HepG2 (cell line): ENCODE results near the gene MTFR1L. TPM values are rescaled to one million over a fixed set of nuclear protein-coding genes. Genes with fewer than 3 reads are reported as not detected.
A peak's percentile ranks its signal among the peaks of the same experiment; 100 is the strongest.

ENCODE experiments used
- CCAR2 ChIP-seq: fragments of 200-400 bp; formaldehyde crosslinking; optimal IDR thresholded peaks from 2 replicates; pipeline ENCODE3; 2018; ENCODE audit warnings: low read depth, mild to moderate bottlenecking, low read length, moderate library complexity
- CHCHD3 ChIP-seq: sonication (generic); formaldehyde crosslinking; IDR thresholded peaks from 2 replicates; pipeline ENCODE4 v1.8.0; 2022; ENCODE audit warnings: mild to moderate bottlenecking, missing genetic modification reagents, moderate library complexity
- ELK4 ChIP-seq: sonication (generic); formaldehyde crosslinking; IDR thresholded peaks from 2 replicates; pipeline ENCODE4 v1.9.0; 2021; ENCODE audit warnings: missing genetic modification reagents, borderline replicate concordance
- HMG20A ChIP-seq: IDR thresholded peaks from 2 replicates; pipeline ENCODE4 v1.6.1; 2016; ENCODE audit warnings: borderline replicate concordance
- IRF9 ChIP-seq: sonication (generic); formaldehyde crosslinking; IDR thresholded peaks from 2 replicates; pipeline ENCODE4 v1.8.0; 2022; ENCODE audit warnings: missing genetic modification reagents, mild to moderate bottlenecking, borderline replicate concordance
- JARID2 ChIP-seq: sonication (generic); formaldehyde crosslinking; IDR thresholded peaks from 2 replicates; pipeline ENCODE4 v1.8.1; 2023; ENCODE audit warnings: missing genetic modification reagents, inconsistent platforms; ENCODE audit not compliant: insufficient replicate concordance
- KLF9 ChIP-seq: IDR thresholded peaks from 2 replicates; pipeline ENCODE4 v1.6.1; 2016; ENCODE audit warnings: low read depth
- MBNL3 ChIP-seq: fragments of 250-450 bp; sonication (Bioruptor Pico); conservative IDR thresholded peaks from 2 replicates; pipeline ENCODE4 v1.8.0; 2022; ENCODE audit warnings: mild to moderate bottlenecking, inconsistent platforms
- MXD1 ChIP-seq: sonication (generic); formaldehyde crosslinking; IDR thresholded peaks from 2 replicates; pipeline ENCODE4 v1.4.0; 2020; ENCODE audit warnings: mild to moderate bottlenecking, missing genetic modification reagents
- MYNN ChIP-seq: sonication (generic); formaldehyde crosslinking; IDR thresholded peaks from 2 replicates; pipeline ENCODE4 v1.4.0; 2020; ENCODE audit warnings: mild to moderate bottlenecking, low read depth, missing genetic modification reagents
- REL ChIP-seq: sonication (generic); formaldehyde crosslinking; conservative IDR thresholded peaks from 2 replicates; pipeline ENCODE4 v1.8.0; 2022; ENCODE audit warnings: mild to moderate bottlenecking, missing genetic modification reagents, moderate library complexity
- RFX3 ChIP-seq: IDR thresholded peaks from 2 replicates; pipeline ENCODE4 v1.6.1; 2016; ENCODE audit warnings: missing biosample characterization, missing genetic modification reagents
- SMAD9 ChIP-seq: sonication (generic); formaldehyde crosslinking; IDR thresholded peaks from 2 replicates; pipeline ENCODE4 v1.5.1; 2020; ENCODE audit warnings: mild to moderate bottlenecking, missing genetic modification reagents
- SMARCC2 ChIP-seq: fragments of 450-650 bp; IDR thresholded peaks from 2 replicates; pipeline ENCODE4 v1.6.1; 2017; ENCODE audit warnings: antibody characterized with exemption, mild to moderate bottlenecking
- SNAI1 ChIP-seq: sonication (generic); formaldehyde crosslinking; IDR thresholded peaks from 2 replicates; pipeline ENCODE4 v1.5.0; 2020; ENCODE audit warnings: mild to moderate bottlenecking, missing genetic modification reagents, borderline replicate concordance
- SOX6 ChIP-seq, 2 experiments: fragments of 450-650 bp in 1 of 2; sonication (generic) in 1 of 2; formaldehyde crosslinking in 1 of 2; IDR thresholded peaks; 2 replicates each; pipeline versions ENCODE4 v1.4.0 to v1.6.1; 2017 to 2020; ENCODE audit warnings: antibody characterized with exemption in 1 of 2, mild to moderate bottlenecking in 1 of 2, missing genetic modification reagents in 1 of 2
- YY1 ChIP-seq: IDR thresholded peaks from 2 replicates; pipeline ENCODE4 v1.6.1; 2011; ENCODE audit warnings: low read length, low read depth, moderate library complexity, mild to moderate bottlenecking; ENCODE audit not compliant: insufficient read depth, insufficient replicate concordance
- ZFP62 ChIP-seq: sonication (generic); formaldehyde crosslinking; IDR thresholded peaks from 2 replicates; pipeline ENCODE4 v1.4.0; 2020; ENCODE audit warnings: missing genetic modification reagents
- ZMAT3 ChIP-seq: sonication (generic); formaldehyde crosslinking; conservative IDR thresholded peaks from 2 replicates; pipeline ENCODE4 v1.7.0; 2021; ENCODE audit warnings: missing genetic modification reagents
- ZNF496 ChIP-seq: sonication (generic); formaldehyde crosslinking; IDR thresholded peaks from 2 replicates; pipeline ENCODE4 v1.8.1; 2023; ENCODE audit warnings: mild to moderate bottlenecking, moderate library complexity, missing genetic modification reagents; ENCODE audit not compliant: insufficient replicate concordance
- ZNF562 ChIP-seq: sonication (generic); formaldehyde crosslinking; IDR thresholded peaks from 2 replicates; pipeline ENCODE4 v1.8.0; 2022; ENCODE audit warnings: missing genetic modification reagents, borderline replicate concordance
- ZNF792 ChIP-seq: IDR thresholded peaks from 2 replicates; pipeline ENCODE4 v1.6.1; 2016
- ZNF800 ChIP-seq: sonication (generic); formaldehyde crosslinking; IDR thresholded peaks from 2 replicates; pipeline ENCODE4 v1.4.0; 2020; ENCODE audit warnings: missing genetic modification reagents
- ZSCAN31 ChIP-seq: sonication (generic); formaldehyde crosslinking; IDR thresholded peaks from 2 replicates; pipeline ENCODE4 v1.5.0; 2020; ENCODE audit warnings: low read depth, mild to moderate bottlenecking, missing genetic modification reagents
- ZZZ3 ChIP-seq: sonication (generic); formaldehyde crosslinking; IDR thresholded peaks from 2 replicates; pipeline ENCODE4 v1.4.0; 2020; ENCODE audit warnings: missing genetic modification reagents, mild to moderate bottlenecking, borderline replicate concordance
- polyA plus RNA-seq, 8 experiments: library from polyadenylated mRNA; depleted of rRNA in 3 of 8; stranded (reverse) in 7 of 8; unstranded in 1 of 8; fragments of >200 nt; fragmentation: Illumina TruSeq in 4 of 8; extraction: Trizol in 4 of 8; gene quantifications; 2 replicates each; pipeline versions ENCODE4 v1.2.1 to v1.2.3, GENCODE V29; 2011 to 2016; ENCODE audit warnings: low read depth in 4 of 8, missing spikeins in 1 of 8, mixed read lengths in 1 of 8; ENCODE audit not compliant: insufficient read depth in 1 of 8
- total RNA-seq, 5 experiments: library from RNA; depleted of rRNA; stranded (reverse); fragments of >200 nt; fragmentation: Illumina TruSeq; extraction: Trizol; gene quantifications; 2 replicates each; pipeline ENCODE4 v1.2.3, GENCODE V29; 2016; ENCODE audit warnings: low read depth in 1 of 5

The MTFR1L gene
- total and polyA plus RNA-seq, 2 of the 13 experiments (the other 11 are each of a cell fraction or from before 2014, with no cell fraction given) = 38.0 to 55.7 TPM

GRCh38 chr1:25867210-25867991 lies 47.6 kb downstream of the MTFR1L start (continued):
- no peak for TF ChIP-seq ELK4 (CRISPR knock-in tag)
- no peak for TF ChIP-seq SNAI1 (CRISPR knock-in tag)
- no peak for TF ChIP-seq CCAR2
- TF ChIP-seq ZZZ3 = no peak
- TF ChIP-seq REL (CRISPR knock-in tag) = no peak
- no peak for TF ChIP-seq ZNF496 (CRISPR knock-in tag)
- TF ChIP-seq ZSCAN31 (CRISPR knock-in tag) = no peak
- no peak for TF ChIP-seq SMAD9
- TF ChIP-seq ZMAT3 = no peak
- TF ChIP-seq JARID2 = no peak
- no peak for TF ChIP-seq ZNF792 (CRISPR knock-in tag)
- TF ChIP-seq IRF9 (CRISPR knock-in tag) = no peak
- TF ChIP-seq KLF9 (CRISPR knock-in tag) = no peak
- TF ChIP-seq ZFP62 (CRISPR knock-in tag) = no peak
- no peak for TF ChIP-seq MXD1
- TF ChIP-seq ZNF562 (CRISPR knock-in tag) = no peak
- no peak for TF ChIP-seq SOX6 (IDR thresholded peaks at IDR 0.05)
- TF ChIP-seq SOX6 (CRISPR knock-in tag; IDR thresholded peaks at IDR 0.05) = peak; percentile 64; the same call in 1 of the 2 replicates
- no peak for TF ChIP-seq MBNL3
- no peak for TF ChIP-seq YY1
- TF ChIP-seq MYNN (CRISPR knock-in tag) = no peak
- no peak for TF ChIP-seq ZNF800 (CRISPR knock-in tag)
- TF ChIP-seq SMARCC2 = no peak
- TF ChIP-seq HMG20A (CRISPR knock-in tag) = no peak
- no peak for TF ChIP-seq CHCHD3 (CRISPR knock-in tag)
- TF ChIP-seq RFX3 (CRISPR knock-in tag) = no peak
